K562 (cell line): ENCODE data around the gene TTLL3. TPM values are rescaled to one million over a fixed set of nuclear protein-coding genes. Genes with fewer than 3 reads are reported as not detected.
A peak's percentile ranks its signal among the peaks of the same experiment; 100 is the strongest.

Experiments
- ARID4B ChIP-seq: sonication (generic); formaldehyde crosslinking; IDR thresholded peaks from 2 replicates; pipeline ENCODE4 v1.8.0; 2022; ENCODE audit warnings: mild to moderate bottlenecking, missing genetic modification reagents
- CBX1 ChIP-seq: sonication (generic); IDR thresholded peaks from 2 replicates; pipeline ENCODE4 v1.6.1; 2016; ENCODE audit warnings: antibody characterized with exemption, low read depth, mild to moderate bottlenecking
- CBX3 ChIP-seq, 2 experiments: IDR thresholded peaks; 1 replicate in 1 of 2; 2 replicates in 1 of 2; pipeline ENCODE4 v1.6.1; 2012; ENCODE audit warnings: inconsistent platforms in 2 of 2, low read length in 2 of 2, borderline replicate concordance in 1 of 2, control low read depth in 1 of 2
- CUX1 ChIP-seq: fragments of 200-800 bp; sonication (Bioruptor generic); IDR thresholded peaks from 2 replicates; pipeline ENCODE4 v1.6.1; 2016; ENCODE audit warnings: missing genetic modification characterization, missing compliant biosample characterization
- ETV1 ChIP-seq: fragments of 450-650 bp; conservative IDR thresholded peaks from 2 replicates; pipeline ENCODE4 v1.6.1; 2016; ENCODE audit warnings: missing genetic modification characterization, control low read depth, low read depth, missing compliant biosample characterization
- FUS ChIP-seq: fragments of 200-400 bp; formaldehyde crosslinking; optimal IDR thresholded peaks from 2 replicates; pipeline ENCODE3; 2017; ENCODE audit warnings: low read depth, low read length
- HMG20A ChIP-seq: fragments of 450-650 bp; formaldehyde crosslinking; conservative IDR thresholded peaks from 2 replicates; pipeline ENCODE4 v1.4.0; 2020; ENCODE audit warnings: mild to moderate bottlenecking, mixed read lengths
- KAT2B ChIP-seq: IDR thresholded peaks from one replicate; pipeline ENCODE4 v1.6.1; 2012; ENCODE audit warnings: low read depth, mild to moderate bottlenecking, control low read depth, inconsistent platforms, low read length, moderate library complexity
- NFATC3 ChIP-seq: fragments of 450-650 bp; IDR thresholded peaks from 2 replicates; pipeline ENCODE4 v1.6.1; 2017; ENCODE audit warnings: mild to moderate bottlenecking
- PKNOX1 ChIP-seq: fragments of 450-650 bp; IDR thresholded peaks from 2 replicates; pipeline ENCODE4 v1.6.1; 2016
- PML ChIP-seq: IDR thresholded peaks from 2 replicates; pipeline ENCODE4 v1.6.1; 2012; ENCODE audit warnings: low read length, inconsistent platforms
- SRSF9 ChIP-seq: fragments of 200-400 bp; formaldehyde crosslinking; IDR thresholded peaks from 2 replicates; pipeline ENCODE4 v1.6.1; 2017; ENCODE audit warnings: low read depth, low read length, borderline replicate concordance
- TFE3 ChIP-seq: fragments of 450-650 bp; formaldehyde crosslinking; IDR thresholded peaks from 2 replicates; pipeline ENCODE4 v1.4.0; 2020; ENCODE audit warnings: mild to moderate bottlenecking, mixed read lengths
- TOE1 ChIP-seq, 2 experiments: fragments of 450-650 bp in 1 of 2; sonication (generic) in 1 of 2; formaldehyde crosslinking in 1 of 2; IDR thresholded peaks; 2 replicates each; pipeline versions ENCODE4 v1.7.1 to v1.8.0; 2016 to 2022; ENCODE audit warnings: borderline replicate concordance in 2 of 2, mild to moderate bottlenecking in 2 of 2, antibody characterized with exemption in 1 of 2, inconsistent platforms in 1 of 2, low read depth in 1 of 2, missing genetic modification reagents in 1 of 2, moderate library complexity in 1 of 2
- ZNF507 ChIP-seq: conservative IDR thresholded peaks from 2 replicates; pipeline ENCODE4 v1.6.1; 2017; ENCODE audit warnings: missing genetic modification characterization, missing compliant biosample characterization
- ZNF561 ChIP-seq: fragments of 450-650 bp; formaldehyde crosslinking; conservative IDR thresholded peaks from 2 replicates; pipeline ENCODE4 v1.4.0; 2020; ENCODE audit warnings: mild to moderate bottlenecking, moderate library complexity
- polyA plus RNA-seq, 8 experiments: library from polyadenylated mRNA; depleted of rRNA in 4 of 8; stranded (reverse) in 5 of 8; unstranded in 3 of 8; fragments of >200 nt; fragmentation: Nextera tagmentation in 2 of 8; fragmentation: Illumina TruSeq in 1 of 8; extraction: Ambion mirVana in 2 of 8; extraction: Trizol in 1 of 8; gene quantifications; 2 replicates each; pipeline versions ENCODE4 v1.2.1 to v1.2.3, GENCODE V29; 2011 to 2014; ENCODE audit warnings: inconsistent platforms in 1 of 8, missing spikeins in 1 of 8
- total RNA-seq, 7 experiments: library from RNA; depleted of rRNA in 6 of 7; stranded (reverse); fragments of >200 nt in 6 of 7; fragmentation: Illumina TruSeq in 2 of 7; extraction: Trizol in 2 of 7; gene quantifications; 2 replicates each; pipeline versions ENCODE4 v1.2.1 to v1.2.3, GENCODE V29; 2011 to 2021; ENCODE audit warnings: low replicate concordance in 1 of 7

TTLL3 gene
- total and polyA plus RNA-seq, 9 of the 15 experiments (the other 6 are each of a cell fraction or from before 2014, with no cell fraction given): 8.9 to 106 (median 33.2) TPM

- TF ChIP-seq TOE1 (IDR thresholded peaks at IDR 0.05; ENCODE audit: borderline replicate concordance) (peak; percentile 97), TOE1 (CRISPR knock-in tag; IDR thresholded peaks at IDR 0.05; ENCODE audit: borderline replicate concordance, low read depth) (no peak), NFATC3 (no peak), ETV1 (tag) (0 out of 2 replicates have a peak, but pooled peaks have one; percentile 8), PKNOX1 (peak; percentile 55; the same call in 1 of the 2 replicates), CUX1 (CRISPR knock-in tag) (no peak), SRSF9 (no peak), ARID4B (CRISPR knock-in tag) (no peak), KAT2B (no peak), FUS (no peak), TFE3 (CRISPR knock-in tag) (peak; percentile 97), HMG20A (CRISPR knock-in tag) (no peak), ZNF507 (no peak), CBX3 (IDR thresholded peaks at IDR 0.05; ENCODE audit: borderline replicate concordance in 1 of 2, low read length in 2 of 2) (no peak), PML (no peak), CBX1 (no peak), ZNF561 (no peak)
These were observed 44.2 kb upstream of the TTLL3 start (continued) for GRCh38 chr3:9765865-9766264.
